Measurements from ENCODE around the gene NTMT2. TPM values are rescaled to one million over a fixed set of nuclear protein-coding genes. Genes with fewer than 3 reads are reported as not detected.

The NTMT2 gene
- total RNA-seq, 1 donor from 2014 or later, result not detected

- Mint-ChIP-seq H3K27me3 (ENCODE audit: insufficient read depth, low read depth) (no peaks in the 10 kb centered on the region), H3K4me3 (no peak overlapping the region), H3K36me3 (no peaks in the 10 kb centered on the region), H3K9me3 (no peaks in the 10 kb centered on the region), H3K27ac (no peak overlapping the region), H3K4me1 (no peaks in the 10 kb centered on the region)
- Histone ChIP-seq H3K4me3 (no peak overlapping the region), H4K20me1 (ENCODE audit: low read depth) (no peaks in the 10 kb centered on the region), H3K27me3 (no peaks in the 10 kb centered on the region), H2AFZ (replicated peaks) (no peak overlapping the region), H3K36me3 (no peaks in the 10 kb centered on the region), H3K9ac (no peak overlapping the region), H3K4me2 (no peak overlapping the region), H3K27ac (no peak overlapping the region), H3K4me1 (no peaks in the 10 kb centered on the region), H3K79me2 (ENCODE audit: low read depth) (no peaks in the 10 kb centered on the region), H3K9me3 (ENCODE audit: low read depth) (no peaks in the 10 kb centered on the region), H3F3A (ENCODE audit: low read depth) (no peaks in the 10 kb centered on the region)
- DNase-seq (ENCODE audit: low spot score), result no peak
- TF ChIP-seq, protein P1, sequence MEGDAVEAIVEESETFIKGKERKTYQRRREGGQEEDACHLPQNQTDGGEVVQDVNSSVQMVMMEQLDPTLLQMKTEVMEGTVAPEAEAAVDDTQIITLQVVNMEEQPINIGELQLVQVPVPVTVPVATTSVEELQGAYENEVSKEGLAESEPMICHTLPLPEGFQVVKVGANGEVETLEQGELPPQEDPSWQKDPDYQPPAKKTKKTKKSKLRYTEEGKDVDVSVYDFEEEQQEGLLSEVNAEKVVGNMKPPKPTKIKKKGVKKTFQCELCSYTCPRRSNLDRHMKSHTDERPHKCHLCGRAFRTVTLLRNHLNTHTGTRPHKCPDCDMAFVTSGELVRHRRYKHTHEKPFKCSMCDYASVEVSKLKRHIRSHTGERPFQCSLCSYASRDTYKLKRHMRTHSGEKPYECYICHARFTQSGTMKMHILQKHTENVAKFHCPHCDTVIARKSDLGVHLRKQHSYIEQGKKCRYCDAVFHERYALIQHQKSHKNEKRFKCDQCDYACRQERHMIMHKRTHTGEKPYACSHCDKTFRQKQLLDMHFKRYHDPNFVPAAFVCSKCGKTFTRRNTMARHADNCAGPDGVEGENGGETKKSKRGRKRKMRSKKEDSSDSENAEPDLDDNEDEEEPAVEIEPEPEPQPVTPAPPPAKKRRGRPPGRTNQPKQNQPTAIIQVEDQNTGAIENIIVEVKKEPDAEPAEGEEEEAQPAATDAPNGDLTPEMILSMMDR (IDR thresholded peaks at IDR 0.05), result no peak
Measured at GRCh38 chr1:170198090-170198489, 52.3 kb downstream of the NTMT2 start.

DNA sequence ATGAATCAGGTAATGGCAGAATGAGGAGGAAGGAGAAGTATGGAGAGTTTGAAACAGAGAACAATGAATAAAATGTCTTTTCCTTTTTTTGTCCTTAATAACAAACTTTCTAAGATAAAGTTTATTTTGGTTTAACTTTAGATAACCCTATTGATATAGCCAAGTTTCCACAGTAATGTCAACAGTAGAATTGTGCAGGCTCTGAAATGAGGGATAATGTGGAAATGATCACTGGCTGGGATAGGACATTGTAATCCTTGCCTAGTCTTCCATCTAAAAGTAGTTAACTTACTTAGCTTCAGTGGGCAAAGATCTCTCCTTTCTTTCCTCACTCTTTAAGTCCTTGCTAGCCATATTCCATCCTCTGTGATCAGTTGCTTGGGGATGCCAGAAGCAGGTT, 52.8 kb downstream of the NTMT2 start:
- Mint-ChIP-seq H3K4me1 (no peaks in the 10 kb centered on the region), H3K9me3 (no peaks in the 10 kb centered on the region), H3K27ac (no peak overlapping the region), H3K27me3 (ENCODE audit: insufficient read depth, low read depth) (no peaks in the 10 kb centered on the region), H3K4me3 (no peak overlapping the region), H3K36me3 (no peaks in the 10 kb centered on the region)
- H3K4me3 ChIP-seq, result no peak overlapping the region
- no peaks in the 10 kb centered on the region for H3K9me3 ChIP-seq (ENCODE audit: low read depth)
- no peak overlapping the region for H3K9ac ChIP-seq
- H3K36me3 ChIP-seq, result no peaks in the 10 kb centered on the region
- no peaks in the 10 kb centered on the region for H4K20me1 ChIP-seq (ENCODE audit: low read depth)
- H3F3A ChIP-seq (ENCODE audit: low read depth), result no peaks in the 10 kb centered on the region
- no peaks in the 10 kb centered on the region for H3K27me3 ChIP-seq
- TF ChIP-seq EZH2 (IDR thresholded peaks at IDR 0.05), result no peak
- TF ChIP-seq, protein P1 (IDR thresholded peaks at IDR 0.05), result no peak
- TF ChIP-seq EZH2phosphoT487 (IDR thresholded peaks at IDR 0.05), result no peak
- H3K27ac ChIP-seq, result no peak overlapping the region
- H3K4me2 ChIP-seq, result no peak overlapping the region
- DNase-seq (ENCODE audit: low spot score), result no peak
- H3K4me1 ChIP-seq, result no peaks in the 10 kb centered on the region
- no peaks in the 10 kb centered on the region for H3K79me2 ChIP-seq (ENCODE audit: low read depth)
- no peak overlapping the region for H2AFZ ChIP-seq (replicated peaks)

GRCh38 chr1:170200161-170200560, 54.4 kb downstream of the NTMT2 start:
- no peaks in the 10 kb centered on the region for H3K36me3 Mint-ChIP-seq
- no peak overlapping the region for H3K4me3 ChIP-seq
- peak; percentile 3 for DNase-seq (ENCODE audit: low spot score)
- H3F3A ChIP-seq (ENCODE audit: low read depth), result no peaks in the 10 kb centered on the region
- H3K9me3 ChIP-seq (ENCODE audit: low read depth), result no peaks in the 10 kb centered on the region
- no peaks in the 10 kb centered on the region for H3K36me3 ChIP-seq
- no peak overlapping the region for H3K27ac ChIP-seq
- TF ChIP-seq, protein P1 (IDR thresholded peaks at IDR 0.05), result no peak
- TF ChIP-seq EZH2 (IDR thresholded peaks at IDR 0.05), result no peak
- TF ChIP-seq EZH2phosphoT487 (IDR thresholded peaks at IDR 0.05), result no peak
- no peak overlapping the region for H3K4me3 Mint-ChIP-seq
- H3K27me3 ChIP-seq, result no peaks in the 10 kb centered on the region
- H3K79me2 ChIP-seq (ENCODE audit: low read depth), result no peaks in the 10 kb centered on the region
- H3K4me1 Mint-ChIP-seq, result peaks cover 13% of the 10 kb centered on the region
- H3K4me2 ChIP-seq, result no peak overlapping the region
- peaks cover 7% of the 10 kb centered on the region for H3K4me1 ChIP-seq
- H3K9me3 Mint-ChIP-seq, result no peaks in the 10 kb centered on the region
- H2AFZ ChIP-seq (replicated peaks), result no peak overlapping the region
- H3K9ac ChIP-seq, result no peak overlapping the region
- no peaks in the 10 kb centered on the region for H3K27me3 Mint-ChIP-seq (ENCODE audit: insufficient read depth, low read depth)
- H4K20me1 ChIP-seq (ENCODE audit: low read depth), result no peaks in the 10 kb centered on the region
- no peak overlapping the region for H3K27ac Mint-ChIP-seq

All from neural progenitor cell (in vitro differentiated cells).